Neural progenitor cell (in vitro differentiated cells): Measurements from ENCODE around the gene OPRL1.
"Not testable (repeated sequence)": the region's sequence is repeated elsewhere in the genome, so short reads cannot be mapped to it uniquely, and the experiment has no call there.

Experiments
- CTCF ChIP-seq: fragments of 200-600 bp; sonication (generic); IDR thresholded peaks from 2 replicates; pipeline ENCODE4 v1.5.1; 2017; ENCODE audit warnings: antibody characterized with exemption, mild to moderate bottlenecking
- EZH2 ChIP-seq: fragments of 200-600 bp; sonication (generic); IDR thresholded peaks from 2 replicates; pipeline ENCODE4 v1.6.1; 2017; ENCODE audit warnings: antibody characterized with exemption, mild to moderate bottlenecking, moderate library complexity
- EZH2phosphoT487 ChIP-seq: fragments of 200-600 bp; sonication (generic); IDR thresholded peaks from 2 replicates; pipeline ENCODE4 v1.6.1; 2017; ENCODE audit warnings: antibody characterized with exemption

GRCh38 chr20:64117432-64117777 is 37.5 kb downstream of the OPRL1 start:
- TF ChIP-seq CTCF, EZH2, EZH2phosphoT487: not testable (repeated sequence)
